SU-DHL-6 (cell line): ENCODE data around the gene TBCK.

Source experiments
- EZH2phosphoT487 ChIP-seq: fragments of 200-600 bp; sonication (generic), shearing (Covaris generic); conservative IDR thresholded peaks from 2 replicates; pipeline ENCODE4 v1.6.1; 2018; ENCODE audit warnings: mild to moderate bottlenecking, antibody characterized with exemption, low read length, moderate library complexity, mixed read lengths
- TF ChIP-seq, protein P1 (sequence below): fragments of 200-600 bp; sonication (generic); IDR thresholded peaks from one replicate; pipeline ENCODE4 v1.5.1; 2017; ENCODE audit warnings: antibody characterized with exemption, mild to moderate bottlenecking, low read length, moderate library complexity; ENCODE audit not compliant: insufficient read depth, poor library complexity, severe bottlenecking

DNA sequence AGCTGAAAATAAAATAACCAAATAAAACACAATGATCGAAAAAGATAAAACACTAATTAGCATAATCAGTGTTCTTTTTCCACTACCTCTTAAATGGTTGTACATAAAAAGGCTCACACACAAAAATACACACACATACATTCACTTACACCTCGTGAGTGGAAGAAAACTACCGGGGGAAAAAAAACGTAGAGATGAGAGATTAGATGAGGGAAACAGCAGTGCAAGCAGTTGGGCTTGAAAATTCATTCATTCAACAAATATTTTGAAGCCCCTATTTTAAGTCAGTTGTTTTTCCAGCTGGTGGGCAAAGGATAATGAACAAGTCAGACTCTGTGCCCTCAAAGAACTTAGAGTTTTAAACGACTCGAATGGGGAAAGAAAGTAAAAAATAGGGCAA is 1.0 kb downstream of the TBCK start:
- TF ChIP-seq, protein P1, sequence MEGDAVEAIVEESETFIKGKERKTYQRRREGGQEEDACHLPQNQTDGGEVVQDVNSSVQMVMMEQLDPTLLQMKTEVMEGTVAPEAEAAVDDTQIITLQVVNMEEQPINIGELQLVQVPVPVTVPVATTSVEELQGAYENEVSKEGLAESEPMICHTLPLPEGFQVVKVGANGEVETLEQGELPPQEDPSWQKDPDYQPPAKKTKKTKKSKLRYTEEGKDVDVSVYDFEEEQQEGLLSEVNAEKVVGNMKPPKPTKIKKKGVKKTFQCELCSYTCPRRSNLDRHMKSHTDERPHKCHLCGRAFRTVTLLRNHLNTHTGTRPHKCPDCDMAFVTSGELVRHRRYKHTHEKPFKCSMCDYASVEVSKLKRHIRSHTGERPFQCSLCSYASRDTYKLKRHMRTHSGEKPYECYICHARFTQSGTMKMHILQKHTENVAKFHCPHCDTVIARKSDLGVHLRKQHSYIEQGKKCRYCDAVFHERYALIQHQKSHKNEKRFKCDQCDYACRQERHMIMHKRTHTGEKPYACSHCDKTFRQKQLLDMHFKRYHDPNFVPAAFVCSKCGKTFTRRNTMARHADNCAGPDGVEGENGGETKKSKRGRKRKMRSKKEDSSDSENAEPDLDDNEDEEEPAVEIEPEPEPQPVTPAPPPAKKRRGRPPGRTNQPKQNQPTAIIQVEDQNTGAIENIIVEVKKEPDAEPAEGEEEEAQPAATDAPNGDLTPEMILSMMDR, result no peak
- TF ChIP-seq EZH2phosphoT487, result no peak
